Subcutaneous adipose tissue (tissue), 4 donors: ENCODE data around the gene PCSK6. TPM values are rescaled to one million over a fixed set of nuclear protein-coding genes. Genes with fewer than 3 reads are reported as not detected.

Experiments
- total RNA-seq, 4 donors: library from RNA; depleted of rRNA; stranded (reverse); fragments of >200 nt; gene quantifications; one replicate each; pipeline ENCODE4 v1.1.0, GENCODE V29; 2016
- TF ChIP-seq, protein P1 (sequence below): fragments of 450-650 bp; IDR thresholded peaks from one replicate; pipeline ENCODE4 v1.5.1; 2016; ENCODE audit warnings: low read depth, mild to moderate bottlenecking, control low read depth, antibody characterized with exemption, moderate library complexity

PCSK6 gene
- total RNA-seq, 4 donors from 2014 or later, result 4.4 to 8.7 (median 5.9) TPM

DNA sequence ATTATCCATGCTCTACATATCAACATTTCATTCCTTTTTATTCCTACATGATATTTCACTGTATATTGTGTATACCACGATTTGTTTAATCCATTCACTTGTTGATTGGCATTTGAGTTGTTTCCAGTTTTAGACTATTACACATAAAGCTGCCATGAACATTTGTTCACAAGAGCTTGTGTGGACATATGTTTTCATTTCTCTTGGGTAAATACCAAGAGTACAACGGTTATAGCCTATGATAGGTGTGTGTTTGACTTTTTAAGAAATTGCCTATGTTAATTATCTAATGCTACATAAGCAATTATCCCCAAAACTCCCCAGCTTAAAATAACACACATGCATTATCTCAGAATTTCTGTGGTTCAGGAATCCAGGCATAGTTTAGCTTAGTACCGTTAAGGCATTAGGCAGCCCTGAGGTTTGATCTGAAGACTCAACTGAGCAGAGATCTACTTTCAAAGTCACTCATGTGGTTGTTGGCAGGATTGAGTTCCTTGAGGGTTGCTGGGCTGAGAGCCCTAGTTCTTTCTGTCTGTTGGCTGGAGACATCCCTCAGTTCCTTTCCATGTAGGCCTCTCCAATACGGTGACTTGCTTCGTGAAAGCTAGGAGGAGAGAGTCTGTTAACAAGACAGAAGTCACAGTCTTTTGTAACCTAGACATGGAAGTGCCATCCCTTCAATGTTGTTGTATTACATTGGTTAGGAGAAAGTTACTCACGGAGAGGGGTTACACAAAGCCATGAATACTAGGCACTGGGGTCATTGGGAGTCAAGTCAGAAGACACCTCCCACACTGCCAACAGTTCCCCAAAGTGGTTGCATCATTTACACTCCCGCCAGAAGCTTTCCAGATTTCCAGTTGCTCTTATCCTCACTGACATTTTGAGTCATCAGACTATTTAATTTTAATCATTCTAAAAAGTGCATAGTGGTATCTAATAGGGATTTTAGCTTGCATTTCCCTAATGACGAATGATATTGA, 21.0 kb upstream of the PCSK6 start:
- TF ChIP-seq, protein P1, sequence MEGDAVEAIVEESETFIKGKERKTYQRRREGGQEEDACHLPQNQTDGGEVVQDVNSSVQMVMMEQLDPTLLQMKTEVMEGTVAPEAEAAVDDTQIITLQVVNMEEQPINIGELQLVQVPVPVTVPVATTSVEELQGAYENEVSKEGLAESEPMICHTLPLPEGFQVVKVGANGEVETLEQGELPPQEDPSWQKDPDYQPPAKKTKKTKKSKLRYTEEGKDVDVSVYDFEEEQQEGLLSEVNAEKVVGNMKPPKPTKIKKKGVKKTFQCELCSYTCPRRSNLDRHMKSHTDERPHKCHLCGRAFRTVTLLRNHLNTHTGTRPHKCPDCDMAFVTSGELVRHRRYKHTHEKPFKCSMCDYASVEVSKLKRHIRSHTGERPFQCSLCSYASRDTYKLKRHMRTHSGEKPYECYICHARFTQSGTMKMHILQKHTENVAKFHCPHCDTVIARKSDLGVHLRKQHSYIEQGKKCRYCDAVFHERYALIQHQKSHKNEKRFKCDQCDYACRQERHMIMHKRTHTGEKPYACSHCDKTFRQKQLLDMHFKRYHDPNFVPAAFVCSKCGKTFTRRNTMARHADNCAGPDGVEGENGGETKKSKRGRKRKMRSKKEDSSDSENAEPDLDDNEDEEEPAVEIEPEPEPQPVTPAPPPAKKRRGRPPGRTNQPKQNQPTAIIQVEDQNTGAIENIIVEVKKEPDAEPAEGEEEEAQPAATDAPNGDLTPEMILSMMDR, result no peak

GRCh38 chr15:101509279-101509678, 19.8 kb upstream of the PCSK6 start:
- TF ChIP-seq, protein P1, result no peak

DNA sequence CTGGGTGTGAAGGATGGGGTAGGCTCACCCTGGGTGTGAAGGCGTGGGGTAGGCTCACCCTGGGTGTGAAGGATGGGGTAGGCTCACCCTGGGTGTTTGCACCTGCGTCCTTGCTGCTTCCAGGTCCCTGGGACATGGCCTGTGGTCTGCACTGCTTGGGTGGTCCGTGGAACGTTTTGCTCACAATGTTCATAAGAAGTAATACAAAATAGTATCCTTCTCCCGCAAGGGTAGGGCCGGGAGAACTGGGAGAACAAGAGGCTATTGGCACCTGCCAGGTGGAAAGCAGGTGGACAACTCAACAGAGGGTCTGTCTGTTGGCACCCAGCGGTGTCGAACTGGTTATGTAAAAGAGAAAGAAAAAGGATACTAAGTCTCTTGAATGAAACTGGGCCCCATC, 17.0 kb upstream of the PCSK6 start:
- TF ChIP-seq, protein P1, result no peak

- TF ChIP-seq, protein P1, result no peak
Observed at GRCh38 chr15:101505610-101506337, 16.3 kb upstream of the PCSK6 start.

- TF ChIP-seq, protein P1, result no peak
Observed at GRCh38 chr15:101504866-101505609, 15.5 kb upstream of the PCSK6 start.

GRCh38 chr15:101504373-101504772, 14.9 kb upstream of the PCSK6 start:
- TF ChIP-seq, protein P1, result no peak
